Neuronal stem cell (in vitro differentiated cells): ENCODE measurements around the gene FAM3A.

Experiments used
- DNase-seq: peaks from one replicate; pipeline ENCODE4 v3.0.0-alpha.2; 2013; ENCODE audit warnings: low spot score
- H2AFZ ChIP-seq: one replicate; pipeline ENCODE4 v1.6.1; 2013; ENCODE audit warnings: mild to moderate bottlenecking, low read length, inconsistent platforms
- H2AK5ac ChIP-seq: 2 replicates; pipeline ENCODE4 v1.6.1; 2013; ENCODE audit warnings: low read depth, mild to moderate bottlenecking, inconsistent platforms, low read length, moderate library complexity, mixed read lengths
- H2BK120ac ChIP-seq: 2 replicates; pipeline ENCODE4 v1.6.1; 2013; ENCODE audit warnings: low read depth, mild to moderate bottlenecking, inconsistent platforms, low read length, moderate library complexity, mixed read lengths
- H2BK12ac ChIP-seq: one replicate; pipeline ENCODE4 v1.6.1; 2013; ENCODE audit warnings: low read length, inconsistent platforms
- H2BK15ac ChIP-seq: 2 replicates; pipeline ENCODE4 v1.6.1; 2013; ENCODE audit warnings: mild to moderate bottlenecking, low read length, inconsistent platforms, mixed read lengths
- H2BK5ac ChIP-seq: one replicate; pipeline ENCODE4 v1.6.1; 2013; ENCODE audit warnings: inconsistent platforms, mild to moderate bottlenecking, low read length, moderate library complexity
- H3K14ac ChIP-seq: one replicate; pipeline ENCODE4 v1.6.1; 2013; ENCODE audit warnings: low read length, inconsistent platforms
- H3K18ac ChIP-seq: 2 replicates; pipeline ENCODE4 v1.6.1; 2013; ENCODE audit warnings: low read length, inconsistent platforms
- H3K23ac ChIP-seq: 2 replicates; pipeline ENCODE4 v1.6.1; 2013; ENCODE audit warnings: low read depth, mild to moderate bottlenecking, mixed read lengths, low read length, inconsistent platforms; ENCODE audit not compliant: poor library complexity
- H3K27ac ChIP-seq: replicated peaks from 3 replicates; pipeline ENCODE4 v1.5.1; 2013; ENCODE audit warnings: low read length, inconsistent platforms
- H3K27me3 ChIP-seq, 3 experiments: 2 replicates each; pipeline ENCODE4 v1.6.1; 2013; ENCODE audit warnings: low read length in 3 of 3, mild to moderate bottlenecking in 2 of 3, inconsistent platforms in 1 of 3, low read depth in 1 of 3, mixed read lengths in 1 of 3, moderate library complexity in 1 of 3; ENCODE audit not compliant: control insufficient read depth in 3 of 3, insufficient read depth in 3 of 3
- H3K36me3 ChIP-seq, 2 donors: replicated peaks in 1 of 2; 2 replicates each; pipeline ENCODE4 v1.6.1; 2013; ENCODE audit warnings: low read length in 2 of 2; ENCODE audit not compliant: control insufficient read depth in 2 of 2, insufficient read depth in 2 of 2
- H3K4ac ChIP-seq: 2 replicates; pipeline ENCODE4 v1.6.1; 2013; ENCODE audit warnings: inconsistent platforms, mild to moderate bottlenecking, low read length, moderate library complexity
- H3K4me1 ChIP-seq, 2 donors: 1 replicate in 1 of 2; 2 replicates in 1 of 2; pipeline ENCODE4 v1.6.1; 2013; ENCODE audit warnings: low read length in 2 of 2, low read depth in 1 of 2; ENCODE audit not compliant: control insufficient read depth in 2 of 2, insufficient read depth in 1 of 2
- H3K4me2 ChIP-seq: one replicate; pipeline ENCODE4 v1.6.1; 2013; ENCODE audit warnings: mild to moderate bottlenecking, low read length, inconsistent platforms; ENCODE audit not compliant: insufficient read depth, poor library complexity, severe bottlenecking
- H3K4me3 ChIP-seq, 2 donors: 2 replicates each; pipeline ENCODE4 v1.5.1; 2013; ENCODE audit warnings: low read length in 2 of 2, mild to moderate bottlenecking in 2 of 2, inconsistent platforms in 1 of 2, moderate library complexity in 1 of 2
- H3K79me1 ChIP-seq: one replicate; pipeline ENCODE4 v1.6.1; 2013; ENCODE audit warnings: low read depth, mild to moderate bottlenecking, inconsistent platforms, low read length, moderate library complexity
- H3K9ac ChIP-seq: one replicate; pipeline ENCODE4 v1.6.1; 2013; ENCODE audit warnings: mild to moderate bottlenecking, low read depth, low read length, inconsistent platforms; ENCODE audit not compliant: poor library complexity
- H3K9me3 ChIP-seq, 2 donors: replicated peaks in 1 of 2; 2 replicates each; pipeline versions ENCODE3 to v1.6.1; 2013; ENCODE audit warnings: low read length in 2 of 2, mild to moderate bottlenecking in 2 of 2, inconsistent platforms in 1 of 2, low read depth in 1 of 2, mixed read lengths in 1 of 2, moderate library complexity in 1 of 2; ENCODE audit not compliant: control insufficient read depth in 2 of 2, insufficient read depth in 1 of 2
- H4K8ac ChIP-seq: one replicate; pipeline ENCODE4 v1.6.1; 2013; ENCODE audit warnings: low read depth, mild to moderate bottlenecking, inconsistent platforms, low read length, moderate library complexity
- H4K91ac ChIP-seq: one replicate; pipeline ENCODE4 v1.6.1; 2013; ENCODE audit warnings: low read length, low read depth, mild to moderate bottlenecking, inconsistent platforms; ENCODE audit not compliant: poor library complexity
- WGBS, 2 donors: extraction: QIAGEN DNeasy Blood & Tissue Kit; methylation state at CpG; one replicate each; pipeline ENCODE4 v1.1.7; 2013; ENCODE audit warnings: missing lambda C conversion rate in 2 of 2, mixed read lengths in 1 of 2; ENCODE audit not compliant: insufficient read length in 2 of 2, insufficient replicate concordance in 1 of 2; ENCODE audit errors: extremely low coverage in 2 of 2; 5-methylcytosine and 5-hydroxymethylcytosine counted together

FAM3A gene

GRCh38 chrX:154532690-154533089 is 16.7 kb upstream of the FAM3A start:
- Histone ChIP-seq H3K4ac (no peak overlapping the region), H3K9me3 (no peaks in the 10 kb centered on the region), H3K14ac (no peak overlapping the region), H2BK120ac (no peak overlapping the region), H2BK12ac (no peak overlapping the region), H3K27ac (no peak overlapping the region), H2BK15ac (no peak overlapping the region), H3K4me2 (no peak overlapping the region), H4K91ac (no peak overlapping the region), H3K9ac (no peak overlapping the region), H3K18ac (no peak overlapping the region), H4K8ac (no peak overlapping the region), H3K27me3 (no peaks in the 10 kb centered on the region), H3K79me1 (no peaks in the 10 kb centered on the region), H3K4me3 (no peak overlapping the region), H2BK5ac (no peak overlapping the region), H2AFZ (no peak overlapping the region), H2AK5ac (no peak overlapping the region), H3K36me3 (peaks cover 27 to 49% of the 10 kb centered on the region in 2 donors), H3K23ac (peak overlapping the region; percentile 43), H3K4me1 (no peaks in the 10 kb centered on the region)
- no peak for DNase-seq
- WGBS, 2 donors: no CpG with 5 or more reads among the region's 23 CpGs

GRCh38 chrX:154531626-154532025 is 15.6 kb upstream of the FAM3A start:
- no peak overlapping the region for H3K27ac ChIP-seq
- no CpG with 5 or more reads among the region's 16 CpGs for WGBS, 2 donors

DNA sequence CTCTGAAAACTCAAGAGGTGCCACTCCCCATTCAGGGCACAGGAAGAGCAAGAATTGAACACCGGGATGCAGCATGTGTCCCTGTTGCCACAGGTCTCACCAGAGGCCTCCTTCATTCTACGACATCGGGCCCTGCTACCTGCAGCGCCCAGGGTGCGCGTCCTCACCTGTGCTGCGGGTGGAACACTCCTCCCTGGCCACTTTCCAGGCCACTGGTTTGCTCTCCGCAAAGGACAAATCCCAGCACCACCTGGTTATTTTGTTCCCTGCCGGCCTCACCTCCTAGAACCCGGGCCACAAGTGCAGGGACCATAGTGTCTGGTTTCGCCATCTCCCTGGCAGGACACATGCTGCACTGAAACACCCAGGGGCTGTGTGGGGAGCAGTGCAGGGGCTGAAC is 14.3 kb upstream of the FAM3A start:
- H2BK12ac ChIP-seq: no peak overlapping the region
- no peaks in the 10 kb centered on the region for H3K79me1 ChIP-seq
- peaks cover 3 to 7% of the 10 kb centered on the region in 2 donors for H3K4me1 ChIP-seq
- H3K27ac ChIP-seq: no peak overlapping the region
- peaks cover 26 to 38% of the 10 kb centered on the region in 2 donors for H3K36me3 ChIP-seq
- H2AK5ac ChIP-seq: no peak overlapping the region
- H3K27me3 ChIP-seq: no peaks in the 10 kb centered on the region
- H3K9ac ChIP-seq: no peak overlapping the region
- no peak overlapping the region for H2AFZ ChIP-seq
- H3K4ac ChIP-seq: no peak overlapping the region
- no peaks in the 10 kb centered on the region for H3K9me3 ChIP-seq
- no peak overlapping the region for H3K4me2 ChIP-seq
- no peak overlapping the region for H2BK5ac ChIP-seq
- H2BK15ac ChIP-seq: no peak overlapping the region
- H4K8ac ChIP-seq: no peak overlapping the region
- no peak for DNase-seq
- H4K91ac ChIP-seq: no peak overlapping the region
- H3K14ac ChIP-seq: no peak overlapping the region
- no peak overlapping the region for H2BK120ac ChIP-seq
- H3K18ac ChIP-seq: no peak overlapping the region
- H3K23ac ChIP-seq: no peak overlapping the region
- no CpG with 5 or more reads among the region's 11 CpGs for WGBS, 2 donors
- no peak overlapping the region for H3K4me3 ChIP-seq

More at GRCh38 chrX:154531626-154532025, 15.6 kb upstream of the FAM3A start:
- H3K18ac ChIP-seq: no peak overlapping the region
- H3K9ac ChIP-seq: no peak overlapping the region
- no peak overlapping the region for H2AFZ ChIP-seq
- no peak overlapping the region for H3K23ac ChIP-seq
- DNase-seq: no peak
- H3K4ac ChIP-seq: no peak overlapping the region
- no peak overlapping the region for H2BK120ac ChIP-seq
- H3K14ac ChIP-seq: no peak overlapping the region
- no peak overlapping the region for H2BK12ac ChIP-seq
- no peak overlapping the region for H2BK15ac ChIP-seq
- no peaks in the 10 kb centered on the region for H3K27me3 ChIP-seq
- H3K4me3 ChIP-seq: no peak overlapping the region
- no peak overlapping the region for H4K91ac ChIP-seq
- no peak overlapping the region for H2BK5ac ChIP-seq
- H4K8ac ChIP-seq: no peak overlapping the region
- H2AK5ac ChIP-seq: no peak overlapping the region
- no peak overlapping the region for H3K4me2 ChIP-seq
- H3K9me3 ChIP-seq: no peaks in the 10 kb centered on the region
- peaks cover 3 to 7% of the 10 kb centered on the region in 2 donors for H3K4me1 ChIP-seq
- peaks cover 27 to 49% of the 10 kb centered on the region in 2 donors for H3K36me3 ChIP-seq
- no peaks in the 10 kb centered on the region for H3K79me1 ChIP-seq

GRCh38 chrX:154529206-154529612 is 13.2 kb upstream of the FAM3A start:
- Histone ChIP-seq H3K4me3 (no peak overlapping the region), H2BK12ac (no peak overlapping the region), H3K18ac (no peak overlapping the region), H2AK5ac (no peak overlapping the region), H3K9me3 (no peaks in the 10 kb centered on the region), H3K4ac (no peak overlapping the region), H3K9ac (no peak overlapping the region), H3K79me1 (no peaks in the 10 kb centered on the region), H3K27ac (no peak overlapping the region), H3K23ac (no peak overlapping the region), H3K27me3 (no peaks in the 10 kb centered on the region), H2BK120ac (no peak overlapping the region), H3K4me1 (peaks cover 3 to 7% of the 10 kb centered on the region in 2 donors), H2AFZ (no peak overlapping the region), H2BK15ac (no peak overlapping the region), H3K14ac (no peak overlapping the region), H4K8ac (no peak overlapping the region), H2BK5ac (no peak overlapping the region), H3K36me3 (peaks cover 18 to 29% of the 10 kb centered on the region in 2 donors), H3K4me2 (no peak overlapping the region), H4K91ac (no peak overlapping the region)
- WGBS, 2 donors: no CpG with 5 or more reads among the region's 6 CpGs
- no peak for DNase-seq
